ENCODE measurements around the gene BLOC1S4. TPM values are rescaled to one million over a fixed set of nuclear protein-coding genes. Genes with fewer than 3 reads are reported as not detected.

BLOC1S4 gene
- total RNA-seq, 2 donors from 2014 or later, result 8.4 to 17.4 TPM

DNA sequence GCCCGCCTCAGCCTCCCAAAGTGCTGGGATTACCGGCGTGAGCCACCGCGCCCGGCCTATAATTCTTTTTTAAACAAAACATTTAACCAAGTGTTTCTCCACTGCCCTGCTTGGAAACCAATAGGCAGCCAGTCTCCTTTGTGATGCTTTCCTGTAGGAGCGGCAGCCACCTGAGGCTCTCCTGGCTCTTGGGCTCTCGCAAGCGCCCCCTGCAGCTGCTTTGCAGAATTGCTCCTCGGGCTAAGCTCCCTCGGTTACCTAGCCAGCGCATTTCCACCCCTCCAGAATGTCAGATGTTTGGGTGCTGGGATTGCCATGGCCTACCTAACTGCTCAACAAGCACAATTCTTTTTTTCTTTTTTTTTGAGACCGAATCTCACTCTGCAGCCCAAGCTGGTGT is 14.6 kb upstream of the BLOC1S4 start:
- no peak overlapping the region for H3K27ac ChIP-seq
- DNase-seq (ENCODE audit: low spot score), result no peak
- peaks cover 21% of the 10 kb centered on the region for H3K36me3 ChIP-seq
- H3K9me3 ChIP-seq, result no peaks in the 10 kb centered on the region
- no peaks in the 10 kb centered on the region for H3K27me3 ChIP-seq
- H3K4me1 ChIP-seq, result peaks cover 0 to 39% of the 10 kb centered on the region in 2 donors
- no peak overlapping the region for H3K4me3 ChIP-seq
- TF ChIP-seq, protein P1, sequence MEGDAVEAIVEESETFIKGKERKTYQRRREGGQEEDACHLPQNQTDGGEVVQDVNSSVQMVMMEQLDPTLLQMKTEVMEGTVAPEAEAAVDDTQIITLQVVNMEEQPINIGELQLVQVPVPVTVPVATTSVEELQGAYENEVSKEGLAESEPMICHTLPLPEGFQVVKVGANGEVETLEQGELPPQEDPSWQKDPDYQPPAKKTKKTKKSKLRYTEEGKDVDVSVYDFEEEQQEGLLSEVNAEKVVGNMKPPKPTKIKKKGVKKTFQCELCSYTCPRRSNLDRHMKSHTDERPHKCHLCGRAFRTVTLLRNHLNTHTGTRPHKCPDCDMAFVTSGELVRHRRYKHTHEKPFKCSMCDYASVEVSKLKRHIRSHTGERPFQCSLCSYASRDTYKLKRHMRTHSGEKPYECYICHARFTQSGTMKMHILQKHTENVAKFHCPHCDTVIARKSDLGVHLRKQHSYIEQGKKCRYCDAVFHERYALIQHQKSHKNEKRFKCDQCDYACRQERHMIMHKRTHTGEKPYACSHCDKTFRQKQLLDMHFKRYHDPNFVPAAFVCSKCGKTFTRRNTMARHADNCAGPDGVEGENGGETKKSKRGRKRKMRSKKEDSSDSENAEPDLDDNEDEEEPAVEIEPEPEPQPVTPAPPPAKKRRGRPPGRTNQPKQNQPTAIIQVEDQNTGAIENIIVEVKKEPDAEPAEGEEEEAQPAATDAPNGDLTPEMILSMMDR (IDR thresholded peaks at IDR 0.05), result no peak

DNA sequence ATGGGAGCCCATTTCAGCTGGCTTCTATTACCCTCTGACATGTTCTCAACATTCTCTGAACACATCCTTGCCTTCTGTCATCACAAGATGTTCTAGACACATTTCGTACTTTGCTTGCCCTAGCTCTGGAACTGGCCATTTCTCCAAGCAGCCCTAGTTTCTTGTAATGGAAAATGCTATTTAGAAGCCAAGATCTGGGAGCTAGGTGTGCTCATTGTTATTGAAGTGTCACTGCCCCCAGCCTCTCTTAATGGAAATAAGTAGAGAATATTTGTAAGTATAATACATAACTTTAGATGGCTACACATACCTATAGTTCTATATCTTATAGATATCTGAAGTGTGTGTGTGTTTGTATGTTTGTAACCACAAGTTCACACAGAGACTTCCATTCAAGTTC is 13.2 kb upstream of the BLOC1S4 start:
- Histone ChIP-seq H3K36me3 (peaks cover 21% of the 10 kb centered on the region), H3K27me3 (no peaks in the 10 kb centered on the region), H3K4me3 (no peak overlapping the region), H3K27ac (no peak overlapping the region), H3K9me3 (no peaks in the 10 kb centered on the region), H3K4me1 (peaks cover 0 to 41% of the 10 kb centered on the region in 2 donors)
- TF ChIP-seq, protein P1 (IDR thresholded peaks at IDR 0.05), result no peak
- no peak for DNase-seq (ENCODE audit: low spot score)

DNA sequence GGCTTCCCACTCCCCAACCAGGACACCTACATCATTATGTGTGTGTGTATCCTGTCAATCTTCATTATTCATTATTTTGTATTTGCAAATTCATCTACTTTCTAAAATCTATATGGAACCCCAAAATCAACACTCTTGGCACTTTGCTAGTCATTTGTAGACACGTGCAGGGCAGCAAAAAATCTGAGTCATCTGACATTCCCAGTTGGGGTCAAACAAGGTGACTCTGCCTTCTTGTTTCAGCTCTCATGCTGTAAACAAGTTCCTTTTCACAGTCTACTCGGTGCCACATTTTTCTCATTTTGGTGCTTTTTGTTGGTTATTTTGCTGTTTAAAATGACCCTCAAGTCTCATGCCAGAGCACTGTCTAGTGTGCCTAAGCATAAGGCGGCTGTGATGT is 12.2 kb upstream of the BLOC1S4 start:
- TF ChIP-seq, protein P1 (IDR thresholded peaks at IDR 0.05), result no peak
- Histone ChIP-seq H3K27me3 (no peaks in the 10 kb centered on the region), H3K9me3 (no peaks in the 10 kb centered on the region), H3K27ac (peak overlapping the region in 1 of 2 donors; percentile 46), H3K4me1 (peaks cover 0 to 52% of the 10 kb centered on the region in 2 donors), H3K36me3 (peaks cover 21% of the 10 kb centered on the region), H3K4me3 (no peak overlapping the region)
- no peak for DNase-seq (ENCODE audit: low spot score)

DNA sequence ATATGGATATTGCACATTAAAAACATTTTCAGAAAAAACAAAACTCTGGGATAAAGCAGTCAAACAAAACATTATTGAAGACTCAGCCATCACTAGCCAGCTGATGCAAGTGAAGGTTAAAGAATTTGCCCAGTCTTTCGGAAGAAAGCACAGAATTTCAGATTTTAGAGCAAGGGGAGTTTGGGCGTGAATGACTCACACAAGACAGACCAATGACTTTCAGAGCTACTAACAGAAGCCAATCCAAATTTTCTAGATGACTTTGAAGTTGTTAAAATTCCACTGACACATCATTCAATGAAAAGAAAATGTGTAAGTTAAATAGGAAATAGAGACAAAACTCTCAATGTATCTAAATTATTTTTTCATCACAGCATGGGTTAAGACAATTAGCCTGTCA is 10.3 kb upstream of the BLOC1S4 start:
- peaks cover 0 to 60% of the 10 kb centered on the region in 2 donors for H3K4me1 ChIP-seq
- no peak overlapping the region for H3K4me3 ChIP-seq
- peaks cover 13% of the 10 kb centered on the region for H3K36me3 ChIP-seq
- no peak for DNase-seq (ENCODE audit: low spot score)
- no peaks in the 10 kb centered on the region for H3K9me3 ChIP-seq
- TF ChIP-seq, protein P1 (IDR thresholded peaks at IDR 0.05), result no peak
- no peak overlapping the region for H3K27ac ChIP-seq
- no peaks in the 10 kb centered on the region for H3K27me3 ChIP-seq

DNA sequence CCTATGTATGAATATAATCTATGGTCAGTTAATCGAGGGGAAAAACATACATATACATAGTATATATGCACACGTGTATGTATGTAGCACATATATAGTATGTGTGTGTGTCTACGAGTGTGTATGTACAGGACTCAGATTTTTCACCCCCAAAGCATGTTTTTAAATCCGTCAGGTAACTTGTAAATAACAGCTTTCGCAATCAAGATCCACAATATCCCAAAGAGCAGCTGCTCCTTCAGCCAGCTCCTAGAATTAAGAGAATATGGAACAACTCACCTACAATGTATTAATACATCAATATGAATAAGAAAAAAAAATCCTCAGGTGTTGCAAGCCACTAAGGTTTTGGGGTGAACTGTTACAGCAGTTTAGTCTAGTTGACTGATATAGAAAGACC is 9.8 kb upstream of the BLOC1S4 start:
- no peak for DNase-seq (ENCODE audit: low spot score)
- Histone ChIP-seq H3K4me3 (no peak overlapping the region), H3K27ac (no peak overlapping the region), H3K4me1 (peaks cover 0 to 61% of the 10 kb centered on the region in 2 donors), H3K27me3 (no peaks in the 10 kb centered on the region), H3K36me3 (peaks cover 13% of the 10 kb centered on the region), H3K9me3 (no peaks in the 10 kb centered on the region)
- TF ChIP-seq, protein P1 (IDR thresholded peaks at IDR 0.05), result no peak
